ENCODE measurements around the gene ATP1A2. TPM values are rescaled to one million over a fixed set of nuclear protein-coding genes. Genes with fewer than 3 reads are reported as not detected.

ATP1A2 gene
- total and polyA plus RNA-seq, 2 of the 8 experiments (the other 6 are each of a cell fraction or from before 2014, with no cell fraction given) = 39.7 to 40.8 TPM

DNA sequence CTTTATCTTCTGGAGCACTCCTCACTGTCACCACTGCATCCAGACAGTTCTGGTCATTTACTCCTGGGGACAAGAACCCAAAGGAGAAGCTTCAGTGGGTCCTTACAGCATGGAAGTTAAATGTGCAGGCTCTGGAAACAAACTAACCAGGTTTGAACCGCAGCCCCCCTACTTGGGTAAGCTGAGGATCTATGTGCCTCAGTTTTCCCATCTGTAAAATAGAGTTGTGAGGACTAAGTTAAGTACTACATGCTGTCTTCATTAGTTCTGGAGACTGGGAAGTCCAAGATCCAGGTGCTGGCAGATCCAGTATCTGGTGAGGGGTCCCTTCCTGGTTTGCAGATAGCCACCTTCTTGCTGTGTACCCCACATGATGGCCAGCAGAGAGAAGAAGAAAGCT, 8.0 kb upstream of the ATP1A2 start (continued):
- TF ChIP-seq, protein P1, sequence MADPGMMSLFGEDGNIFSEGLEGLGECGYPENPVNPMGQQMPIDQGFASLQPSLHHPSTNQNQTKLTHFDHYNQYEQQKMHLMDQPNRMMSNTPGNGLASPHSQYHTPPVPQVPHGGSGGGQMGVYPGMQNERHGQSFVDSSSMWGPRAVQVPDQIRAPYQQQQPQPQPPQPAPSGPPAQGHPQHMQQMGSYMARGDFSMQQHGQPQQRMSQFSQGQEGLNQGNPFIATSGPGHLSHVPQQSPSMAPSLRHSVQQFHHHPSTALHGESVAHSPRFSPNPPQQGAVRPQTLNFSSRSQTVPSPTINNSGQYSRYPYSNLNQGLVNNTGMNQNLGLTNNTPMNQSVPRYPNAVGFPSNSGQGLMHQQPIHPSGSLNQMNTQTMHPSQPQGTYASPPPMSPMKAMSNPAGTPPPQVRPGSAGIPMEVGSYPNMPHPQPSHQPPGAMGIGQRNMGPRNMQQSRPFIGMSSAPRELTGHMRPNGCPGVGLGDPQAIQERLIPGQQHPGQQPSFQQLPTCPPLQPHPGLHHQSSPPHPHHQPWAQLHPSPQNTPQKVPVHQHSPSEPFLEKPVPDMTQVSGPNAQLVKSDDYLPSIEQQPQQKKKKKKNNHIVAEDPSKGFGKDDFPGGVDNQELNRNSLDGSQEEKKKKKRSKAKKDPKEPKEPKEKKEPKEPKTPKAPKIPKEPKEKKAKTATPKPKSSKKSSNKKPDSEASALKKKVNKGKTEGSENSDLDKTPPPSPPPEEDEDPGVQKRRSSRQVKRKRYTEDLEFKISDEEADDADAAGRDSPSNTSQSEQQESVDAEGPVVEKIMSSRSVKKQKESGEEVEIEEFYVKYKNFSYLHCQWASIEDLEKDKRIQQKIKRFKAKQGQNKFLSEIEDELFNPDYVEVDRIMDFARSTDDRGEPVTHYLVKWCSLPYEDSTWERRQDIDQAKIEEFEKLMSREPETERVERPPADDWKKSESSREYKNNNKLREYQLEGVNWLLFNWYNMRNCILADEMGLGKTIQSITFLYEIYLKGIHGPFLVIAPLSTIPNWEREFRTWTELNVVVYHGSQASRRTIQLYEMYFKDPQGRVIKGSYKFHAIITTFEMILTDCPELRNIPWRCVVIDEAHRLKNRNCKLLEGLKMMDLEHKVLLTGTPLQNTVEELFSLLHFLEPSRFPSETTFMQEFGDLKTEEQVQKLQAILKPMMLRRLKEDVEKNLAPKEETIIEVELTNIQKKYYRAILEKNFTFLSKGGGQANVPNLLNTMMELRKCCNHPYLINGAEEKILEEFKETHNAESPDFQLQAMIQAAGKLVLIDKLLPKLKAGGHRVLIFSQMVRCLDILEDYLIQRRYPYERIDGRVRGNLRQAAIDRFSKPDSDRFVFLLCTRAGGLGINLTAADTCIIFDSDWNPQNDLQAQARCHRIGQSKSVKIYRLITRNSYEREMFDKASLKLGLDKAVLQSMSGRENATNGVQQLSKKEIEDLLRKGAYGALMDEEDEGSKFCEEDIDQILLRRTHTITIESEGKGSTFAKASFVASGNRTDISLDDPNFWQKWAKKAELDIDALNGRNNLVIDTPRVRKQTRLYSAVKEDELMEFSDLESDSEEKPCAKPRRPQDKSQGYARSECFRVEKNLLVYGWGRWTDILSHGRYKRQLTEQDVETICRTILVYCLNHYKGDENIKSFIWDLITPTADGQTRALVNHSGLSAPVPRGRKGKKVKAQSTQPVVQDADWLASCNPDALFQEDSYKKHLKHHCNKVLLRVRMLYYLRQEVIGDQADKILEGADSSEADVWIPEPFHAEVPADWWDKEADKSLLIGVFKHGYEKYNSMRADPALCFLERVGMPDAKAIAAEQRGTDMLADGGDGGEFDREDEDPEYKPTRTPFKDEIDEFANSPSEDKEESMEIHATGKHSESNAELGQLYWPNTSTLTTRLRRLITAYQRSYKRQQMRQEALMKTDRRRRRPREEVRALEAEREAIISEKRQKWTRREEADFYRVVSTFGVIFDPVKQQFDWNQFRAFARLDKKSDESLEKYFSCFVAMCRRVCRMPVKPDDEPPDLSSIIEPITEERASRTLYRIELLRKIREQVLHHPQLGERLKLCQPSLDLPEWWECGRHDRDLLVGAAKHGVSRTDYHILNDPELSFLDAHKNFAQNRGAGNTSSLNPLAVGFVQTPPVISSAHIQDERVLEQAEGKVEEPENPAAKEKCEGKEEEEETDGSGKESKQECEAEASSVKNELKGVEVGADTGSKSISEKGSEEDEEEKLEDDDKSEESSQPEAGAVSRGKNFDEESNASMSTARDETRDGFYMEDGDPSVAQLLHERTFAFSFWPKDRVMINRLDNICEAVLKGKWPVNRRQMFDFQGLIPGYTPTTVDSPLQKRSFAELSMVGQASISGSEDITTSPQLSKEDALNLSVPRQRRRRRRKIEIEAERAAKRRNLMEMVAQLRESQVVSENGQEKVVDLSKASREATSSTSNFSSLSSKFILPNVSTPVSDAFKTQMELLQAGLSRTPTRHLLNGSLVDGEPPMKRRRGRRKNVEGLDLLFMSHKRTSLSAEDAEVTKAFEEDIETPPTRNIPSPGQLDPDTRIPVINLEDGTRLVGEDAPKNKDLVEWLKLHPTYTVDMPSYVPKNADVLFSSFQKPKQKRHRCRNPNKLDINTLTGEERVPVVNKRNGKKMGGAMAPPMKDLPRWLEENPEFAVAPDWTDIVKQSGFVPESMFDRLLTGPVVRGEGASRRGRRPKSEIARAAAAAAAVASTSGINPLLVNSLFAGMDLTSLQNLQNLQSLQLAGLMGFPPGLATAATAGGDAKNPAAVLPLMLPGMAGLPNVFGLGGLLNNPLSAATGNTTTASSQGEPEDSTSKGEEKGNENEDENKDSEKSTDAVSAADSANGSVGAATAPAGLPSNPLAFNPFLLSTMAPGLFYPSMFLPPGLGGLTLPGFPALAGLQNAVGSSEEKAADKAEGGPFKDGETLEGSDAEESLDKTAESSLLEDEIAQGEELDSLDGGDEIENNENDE (IDR thresholded peaks at IDR 0.05; ENCODE audit: insufficient replicate concordance, low read length) = no peak
- no peak for TF ChIP-seq SAP30 (IDR thresholded peaks at IDR 0.05; ENCODE audit: insufficient read depth, insufficient replicate concordance, low read length)
- TF ChIP-seq PHF8 (conservative IDR thresholded peaks at IDR 0.05; ENCODE audit: low read depth, low read length) = no peak
- TF ChIP-seq FOSL1 (IDR thresholded peaks at IDR 0.05; ENCODE audit: insufficient read depth, low read depth, low read length) = no peak
- no peak for TF ChIP-seq RXRA (IDR thresholded peaks at IDR 0.05; ENCODE audit: insufficient read depth, low read depth, low read length)
- TF ChIP-seq HDAC6 (IDR thresholded peaks at IDR 0.05; ENCODE audit: low read depth, low read length) = no peak
- TF ChIP-seq BRCA1 (IDR thresholded peaks at IDR 0.05; ENCODE audit: low read depth, low read length) = no peak
- TF ChIP-seq ASH2L (IDR thresholded peaks at IDR 0.05; ENCODE audit: low read length) = no peak
- no peak for TF ChIP-seq TCF12 (IDR thresholded peaks at IDR 0.05; ENCODE audit: low read depth, low read length)
- no peak for TF ChIP-seq KDM4A (IDR thresholded peaks at IDR 0.05; ENCODE audit: low read depth, low read length, severe bottlenecking)
- no peak for TF ChIP-seq NANOG (IDR thresholded peaks at IDR 0.05; ENCODE audit: insufficient read depth, low read depth, low read length, poor library complexity, severe bottlenecking)
- TF ChIP-seq KDM5A (IDR thresholded peaks at IDR 0.05; ENCODE audit: low read length) = no peak
